Heart right ventricle (tissue), 16 donors: ENCODE data around the gene JDP2. TPM values are rescaled to one million over a fixed set of nuclear protein-coding genes. Genes with fewer than 3 reads are reported as not detected.
A peak's percentile ranks its signal among the peaks of the same experiment; 100 is the strongest.

Source experiments
- ATAC-seq, 8 donors: fragments of 200-7000 bp; cut with Tn5 transposase; one replicate each; pipeline ENCODE4 v1.9.1; 2020; ENCODE audit warnings: mild to moderate bottlenecking in 8 of 8, moderate library complexity in 8 of 8, moderate number of reproducible peaks in 1 of 8
- DNase-seq, 2 donors: peaks; one replicate each; pipeline ENCODE4 v3.0.0-alpha.2; 2020
- H3K27ac ChIP-seq, 10 donors: fragments of 200-600 bp; sonication (generic) in 2 of 10; one replicate each; pipeline versions ENCODE4 v1.5.0 to v1.8.0; 2020 to 2022; ENCODE audit warnings: mild to moderate bottlenecking in 3 of 10
- H3K27me3 ChIP-seq, 7 donors: fragments of 200-600 bp; one replicate each; pipeline ENCODE4 v1.8.0; 2021 to 2022; ENCODE audit warnings: mild to moderate bottlenecking in 2 of 7
- H3K36me3 ChIP-seq, 9 donors: fragments of 200-600 bp; sonication (generic) in 1 of 9; one replicate each; pipeline versions ENCODE4 v1.5.0 to v1.8.0; 2020 to 2022; ENCODE audit warnings: mild to moderate bottlenecking in 2 of 9
- H3K4me1 ChIP-seq, 9 donors: fragments of 200-600 bp; sonication (generic) in 1 of 9; one replicate each; pipeline versions ENCODE4 v1.5.0 to v1.8.0; 2020 to 2022; ENCODE audit warnings: mild to moderate bottlenecking in 4 of 9
- H3K4me3 ChIP-seq, 10 donors: fragments of 200-600 bp; sonication (generic) in 2 of 10; one replicate each; pipeline versions ENCODE4 v1.5.0 to v1.8.0; 2020 to 2022; ENCODE audit warnings: mild to moderate bottlenecking in 7 of 10, moderate library complexity in 2 of 10
- H3K9me3 ChIP-seq, 11 donors: fragments of 200-600 bp in 10 of 11; sonication (generic) in 2 of 11; one replicate each; pipeline versions ENCODE4 v1.5.0 to v1.8.0; 2013 to 2022; ENCODE audit warnings: mild to moderate bottlenecking in 2 of 11, control low read depth in 1 of 11, moderate library complexity in 1 of 11
- WGBS, 2 donors: extraction: QIAGEN DNeasy Blood & Tissue Kit; methylation state at CpG; one replicate each; pipeline ENCODE4 v1.1.7; 2013; ENCODE audit warnings: inconsistent platforms in 1 of 2; 5-methylcytosine and 5-hydroxymethylcytosine counted together
- intact Hi-C, 10 donors: fragments of 100-400 bp; cut with DNase I; formaldehyde crosslinking; loops; one replicate each; pipeline versions ENCODE4 v1.11.1 to v1.14.2; 2022
- polyA plus RNA-seq, 2 donors: library from polyadenylated mRNA; stranded (reverse); fragments of 200-250 nt; gene quantifications; one replicate each; pipeline ENCODE4 v1.2.3, GENCODE V29; 2013
- total RNA-seq, 10 donors: library from RNA; stranded (reverse); fragmentation: NEBNext Ultra II Directional in 3 of 10; extraction: Animal tissue kit (Norgen Biotek cat#: 25700) in 3 of 10; gene quantifications; one replicate each; pipeline versions ENCODE4 v1.2.1 to v1.2.4, GENCODE V29; 2021 to 2023
- TF ChIP-seq, protein P1 (sequence below), 9 donors: fragments of 200-600 bp; sonication (generic) in 2 of 9; IDR thresholded peaks; one replicate each; pipeline versions ENCODE4 v1.5.0 to v1.8.0; 2021 to 2022; ENCODE audit warnings: antibody characterized with exemption in 9 of 9, mild to moderate bottlenecking in 5 of 9, moderate library complexity in 1 of 9
- donor health status: Arrhythmogenic right ventricular cardiomyopathy.
- donor health status: ischemic (EF 13 %, LVEDD 7.1; RV severe dilation, severe dysfunction).
- donor health status: healthy with polysubstance abuse.
- donor health status: DM: no; HTN: yes; CAD: no.
- donor health status: DM: no; HTN: no; CAD: no.
- donor health status: ischemic (EF 25% LVEDD 6.9; RV normal size, moderate dysfunction).
- donor health status: ischemic (EF 25% LVEDD 5.7; RV mildly dilated, moderate dysfunction).
- donor health status: healthy.
- donor health status: DM: yes; HTN: yes; CAD: no.
- donor health status: Ischemic cardiomyopathy.
- donor health status: ischemic (EF 35%, LVEDD 5.7; RV mildly dilated, moderate dysfunction).
- donor health status: nonischemic (EF 11% LVEDD 7.7; RV severe dilation, severe dysfunction).
- donor health status: DM: yes; HTN: yes; CAD: no.
- donor health status: PGD.
- donor health status: ischemic (EF 29% LVEDD 5.4; RV normal size, mild dysfunction).
- donor health status: nonischemic (EF 23%, LVEDD 6.1; RV moderate dilation, normal function).

Gene JDP2
- total and polyA plus RNA-seq, 12 donors = 12.3 to 44.0 (median 17.3) TPM

DNA sequence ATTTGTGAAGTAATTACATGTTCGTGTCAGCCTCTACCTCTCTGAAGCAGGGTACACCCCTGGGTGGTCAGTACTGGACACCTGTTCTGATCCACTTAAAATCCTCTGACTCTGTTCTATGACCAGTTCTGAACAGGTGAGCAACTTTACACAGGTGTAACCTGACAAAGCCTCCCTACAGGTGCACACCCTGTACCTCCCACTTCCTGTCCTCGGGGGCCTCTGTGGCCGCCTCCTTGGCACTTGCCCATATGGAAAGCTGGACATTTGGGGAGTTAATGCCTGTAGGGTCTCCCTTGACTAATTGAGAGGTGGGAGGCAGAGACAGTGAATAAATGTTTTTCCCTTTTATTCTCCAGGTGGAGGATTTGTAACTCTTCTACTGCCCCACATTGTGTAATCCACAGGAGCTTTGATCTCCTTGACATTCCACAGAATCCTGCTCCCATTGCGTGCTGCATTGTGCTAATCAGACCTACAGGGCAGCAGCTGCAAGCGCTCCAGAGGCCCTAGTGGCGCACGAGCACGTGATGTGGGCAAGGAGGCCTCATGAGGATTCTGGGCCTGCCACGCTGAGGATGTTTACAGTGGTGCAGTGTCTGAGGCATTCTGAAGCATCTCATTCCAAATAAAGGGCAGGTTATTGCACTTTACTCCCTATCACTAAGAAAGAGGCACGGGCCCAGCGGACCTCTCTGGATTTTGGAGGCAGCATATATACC lies 48.6 kb downstream of the JDP2 start:
- TF ChIP-seq, protein P1, sequence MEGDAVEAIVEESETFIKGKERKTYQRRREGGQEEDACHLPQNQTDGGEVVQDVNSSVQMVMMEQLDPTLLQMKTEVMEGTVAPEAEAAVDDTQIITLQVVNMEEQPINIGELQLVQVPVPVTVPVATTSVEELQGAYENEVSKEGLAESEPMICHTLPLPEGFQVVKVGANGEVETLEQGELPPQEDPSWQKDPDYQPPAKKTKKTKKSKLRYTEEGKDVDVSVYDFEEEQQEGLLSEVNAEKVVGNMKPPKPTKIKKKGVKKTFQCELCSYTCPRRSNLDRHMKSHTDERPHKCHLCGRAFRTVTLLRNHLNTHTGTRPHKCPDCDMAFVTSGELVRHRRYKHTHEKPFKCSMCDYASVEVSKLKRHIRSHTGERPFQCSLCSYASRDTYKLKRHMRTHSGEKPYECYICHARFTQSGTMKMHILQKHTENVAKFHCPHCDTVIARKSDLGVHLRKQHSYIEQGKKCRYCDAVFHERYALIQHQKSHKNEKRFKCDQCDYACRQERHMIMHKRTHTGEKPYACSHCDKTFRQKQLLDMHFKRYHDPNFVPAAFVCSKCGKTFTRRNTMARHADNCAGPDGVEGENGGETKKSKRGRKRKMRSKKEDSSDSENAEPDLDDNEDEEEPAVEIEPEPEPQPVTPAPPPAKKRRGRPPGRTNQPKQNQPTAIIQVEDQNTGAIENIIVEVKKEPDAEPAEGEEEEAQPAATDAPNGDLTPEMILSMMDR (IDR thresholded peaks at IDR 0.05) = no peak
- H3K9me3 ChIP-seq = no peaks in the 10 kb centered on the region
- H3K27ac ChIP-seq = no peak overlapping the region
- no peak for DNase-seq
- no peak overlapping the region for H3K4me3 ChIP-seq
- H3K36me3 ChIP-seq = peaks cover 0 to 50% (median 14%) of the 10 kb centered on the region in 9 donors
- WGBS, 2 donors = 67 to 78% methylated on average over 11 of the region's 11 CpGs
- peak; percentile 41 to 77 (median 59) for ATAC-seq
- no peaks in the 10 kb centered on the region for H3K27me3 ChIP-seq
- peaks cover 0 to 7% (median 0%) of the 10 kb centered on the region in 9 donors for H3K4me1 ChIP-seq
- intact Hi-C loops = no loop called here

DNA sequence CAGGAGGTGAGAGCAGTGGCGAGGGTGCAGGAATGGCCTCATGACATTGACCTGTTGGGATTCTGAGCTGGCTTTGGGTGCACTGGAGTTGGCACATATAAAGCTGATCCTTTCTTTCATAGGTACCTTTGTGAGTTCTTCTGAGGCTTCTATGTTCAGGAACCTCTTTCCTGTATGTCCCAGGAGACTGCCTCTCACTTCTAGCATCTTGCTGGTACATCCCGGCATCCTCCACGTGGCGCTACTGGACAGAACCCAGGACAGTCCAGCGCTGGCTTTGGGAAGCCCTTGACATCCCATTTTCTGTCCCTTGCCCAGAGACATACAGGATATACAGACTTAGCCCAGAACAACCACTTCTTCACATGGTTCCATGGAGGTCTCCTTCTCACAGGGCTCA lies 50.1 kb downstream of the JDP2 start:
- Histone ChIP-seq H3K27ac (no peak overlapping the region), H3K9me3 (no peaks in the 10 kb centered on the region), H3K4me3 (no peak overlapping the region), H3K4me1 (peaks cover 0 to 7% (median 0%) of the 10 kb centered on the region in 9 donors), H3K36me3 (peaks cover 0 to 36% (median 0%) of the 10 kb centered on the region in 9 donors), H3K27me3 (no peaks in the 10 kb centered on the region)
- no peak for ATAC-seq
- TF ChIP-seq, protein P1 (IDR thresholded peaks at IDR 0.05) = no peak
- intact Hi-C loops = no loop called here
- no peak for DNase-seq
- WGBS, 2 donors = 85 to 94% methylated on average over 5 of the region's 5 CpGs

DNA sequence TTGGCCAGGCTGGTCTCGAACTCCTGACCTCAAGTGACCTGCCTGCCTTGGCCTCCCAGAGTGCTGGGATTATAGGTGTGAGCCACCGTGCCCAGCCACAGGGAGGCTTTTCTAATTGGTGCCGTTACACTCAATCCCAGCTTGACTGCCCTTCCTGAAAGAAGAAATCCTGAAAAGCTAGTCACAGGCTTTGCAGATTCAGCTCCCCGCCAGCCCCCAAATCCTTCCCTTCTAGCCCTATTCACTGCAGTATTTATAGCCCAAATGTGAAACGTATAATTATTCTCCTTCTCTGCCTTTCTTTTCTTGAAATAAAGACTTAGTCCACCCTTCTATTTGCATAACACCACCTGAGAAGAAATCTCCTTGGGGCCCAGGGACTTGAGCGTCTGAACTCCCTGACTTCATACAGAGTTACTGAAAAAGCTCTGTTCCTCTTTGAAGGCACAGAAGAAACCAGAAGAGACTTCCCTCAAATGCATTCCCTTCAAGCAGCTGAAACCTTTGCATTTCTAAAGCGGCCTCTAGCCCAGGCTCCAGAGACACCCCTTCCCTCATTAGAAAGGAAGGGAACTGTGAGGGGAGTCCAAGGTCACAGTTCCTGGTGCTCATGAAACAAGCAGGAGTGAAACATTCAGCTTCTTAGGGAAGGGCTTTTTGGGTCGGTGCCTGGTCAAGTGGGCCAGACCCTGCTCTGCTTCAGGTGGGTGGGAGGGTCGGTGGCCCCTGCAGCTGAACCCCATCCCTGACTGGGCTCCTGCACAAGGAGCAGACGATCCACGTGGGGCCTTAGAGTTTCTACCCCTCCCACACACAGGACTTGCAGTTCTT lies 52.2 kb downstream of the JDP2 start:
- no peak overlapping the region for H3K27ac ChIP-seq

DNA sequence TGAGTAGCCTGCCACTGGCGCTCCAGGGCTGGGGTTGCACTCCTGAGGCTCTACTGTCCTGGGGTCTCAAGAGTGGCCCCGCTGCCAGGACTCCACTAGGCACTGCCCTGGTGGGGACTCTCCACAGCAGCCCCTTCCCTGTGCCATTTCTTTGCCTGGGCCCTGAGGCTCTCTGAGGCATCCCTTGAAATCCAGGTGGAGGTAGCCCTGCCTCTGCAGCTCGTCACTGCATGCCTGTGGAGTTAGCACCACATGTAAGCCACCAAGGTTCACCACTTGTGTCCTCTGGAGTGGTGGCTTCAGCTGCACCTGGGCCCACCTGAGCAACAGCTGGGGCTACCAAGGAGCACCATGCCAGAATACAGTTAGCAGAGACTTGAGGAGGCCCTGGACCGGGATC lies 54.5 kb downstream of the JDP2 start:
- Histone ChIP-seq H3K27ac (no peak overlapping the region), H3K4me3 (no peak overlapping the region), H3K27me3 (no peaks in the 10 kb centered on the region), H3K4me1 (no peaks in the 10 kb centered on the region), H3K36me3 (no peaks in the 10 kb centered on the region), H3K9me3 (no peaks in the 10 kb centered on the region)
- intact Hi-C loops = loop anchor here in 1 of 10 donors (10.0 kb wide), 1 partner anchor 48 kb away; no protein-coding TSS in a partner anchor
- no peak for DNase-seq
- WGBS, 2 donors = 96 to 97% methylated on average over 4 of the region's 4 CpGs
- no peak for ATAC-seq
- TF ChIP-seq, protein P1 (IDR thresholded peaks at IDR 0.05) = no peak

More for the DNA sequence above, 52.2 kb downstream of the JDP2 start:
- TF ChIP-seq, protein P1 (IDR thresholded peaks at IDR 0.05) = no peak
- intact Hi-C loops = loop anchor here in 1 of 10 donors (10.0 kb wide), 1 partner anchor 45 kb away; no protein-coding TSS in a partner anchor
- Histone ChIP-seq H3K9me3 (no peaks in the 10 kb centered on the region), H3K27me3 (no peaks in the 10 kb centered on the region), H3K4me1 (peaks cover 0 to 7% (median 0%) of the 10 kb centered on the region in 9 donors), H3K4me3 (no peak overlapping the region), H3K36me3 (peaks cover 0 to 18% (median 0%) of the 10 kb centered on the region in 9 donors)
- no peak for DNase-seq
- WGBS, 2 donors = 56 to 60% methylated on average over 11 of the region's 11 CpGs
- no peak for ATAC-seq
